K562 (cell line): ENCODE data around the gene OLFM4. TPM values are rescaled to one million over a fixed set of nuclear protein-coding genes. Genes with fewer than 3 reads are reported as not detected.

Experiments
- ATAC-seq: fragments of 200-7000 bp; cut with Tn5 transposase; 3 replicates; pipeline ENCODE4 v1.9.1; 2020; ENCODE audit warnings: moderate library complexity
- BruUV-seq: library from RNA; stranded (reverse); fragments of 400-500 nt; replicated peaks from 2 replicates; lab custom pipeline; 2021; lab: Mats Ljungman, UMichigan
- CTCF ChIA-PET: fragments of 300-600 bp; formaldehyde crosslinking; extraction: SDS; loops from one replicate; lab custom pipeline; 2021; ENCODE audit warnings: low intra/inter-chr PET ratio; lab: Yijun Ruan, JAX
- POLR2A ChIA-PET: fragments of 300-600, 350-650 bp; sonication (Branson Sonifier 250); formaldehyde crosslinking; extraction: SDS; loops from one replicate; lab custom pipeline; 2021; ENCODE audit warnings: antibody characterized with exemption, inconsistent platforms; lab: Yijun Ruan, JAX
- DNase-seq, 4 experiments: peaks; one replicate each; pipeline versions ENCODE4 v3.0.0 to v3.0.0-alpha.2; 2011 to 2018; ENCODE audit warnings: low spot score in 3 of 4, mixed read lengths in 3 of 4; ENCODE audit errors: extremely low read depth in 1 of 4
- FAIRE-seq: peaks from 2 replicates; lab custom pipeline; 2011; peaks lifted over from hg19 to GRCh38; lab: Jason Lieb, UNC
- H2AFZ ChIP-seq: 2 replicates; pipeline ENCODE4 v1.6.0; 2011; ENCODE audit warnings: low read depth, low read length, control low read depth, inconsistent platforms
- H3K27ac ChIP-seq: fragments of 200-600 bp; 3 replicates; pipeline ENCODE4 v1.8.0; 2011; ENCODE audit warnings: low read depth, mild to moderate bottlenecking, control low read depth, inconsistent platforms, low read length, moderate library complexity, mixed read lengths; ENCODE audit errors: extremely low read depth
- H3K27me3 ChIP-seq, 2 experiments: fragments of 300-600 bp in 1 of 2; 2 replicates in 1 of 2; 3 replicates in 1 of 2; pipeline versions ENCODE4 v1.6.0 to v1.8.0; 2011; ENCODE audit warnings: inconsistent platforms in 2 of 2, low read length in 2 of 2, mild to moderate bottlenecking in 1 of 2, mixed read lengths in 1 of 2, moderate library complexity in 1 of 2; ENCODE audit not compliant: control insufficient read depth in 2 of 2, insufficient read depth in 2 of 2
- H3K36me3 ChIP-seq: fragments of 300-600 bp; 3 replicates; pipeline ENCODE4 v1.8.0; 2011; ENCODE audit warnings: mild to moderate bottlenecking, low read length, inconsistent platforms; ENCODE audit not compliant: control insufficient read depth, insufficient read depth
- H3K4me1 ChIP-seq, 2 experiments: fragments of 200-600 bp in 1 of 2; replicated peaks in 1 of 2; 2 replicates in 1 of 2; 3 replicates in 1 of 2; pipeline versions ENCODE4 v1.5.1 to v1.8.0; 2011; ENCODE audit warnings: inconsistent platforms in 2 of 2, low read length in 2 of 2, mild to moderate bottlenecking in 1 of 2, mixed read lengths in 1 of 2, moderate library complexity in 1 of 2; ENCODE audit not compliant: control insufficient read depth in 2 of 2, insufficient read depth in 2 of 2
- H3K4me2 ChIP-seq: 2 replicates; pipeline ENCODE4 v1.6.1; 2011; ENCODE audit warnings: low read length, control low read depth, inconsistent platforms, mixed read lengths; ENCODE audit not compliant: insufficient read depth
- H3K4me3 ChIP-seq: fragments of 200-600 bp; sonication (generic), shearing (Covaris generic); 2 replicates; pipeline ENCODE4 v1.5.1; 2016; ENCODE audit warnings: control low read depth, inconsistent platforms
- H3K79me2 ChIP-seq: fragments of 200-600 bp; 3 replicates; pipeline ENCODE4 v1.8.0; 2011; ENCODE audit warnings: low read length, inconsistent platforms; ENCODE audit not compliant: control insufficient read depth, insufficient read depth
- H3K9ac ChIP-seq, 2 experiments: 2 replicates each; pipeline versions ENCODE4 v1.6.0 to v1.6.1; 2011; ENCODE audit warnings: low read depth in 2 of 2, low read length in 2 of 2, control low read depth in 1 of 2, inconsistent platforms in 1 of 2, mild to moderate bottlenecking in 1 of 2, mixed read lengths in 1 of 2; ENCODE audit not compliant: insufficient read depth in 1 of 2
- H3K9me1 ChIP-seq: one replicate; pipeline ENCODE4 v1.6.0; 2011; ENCODE audit warnings: inconsistent platforms, mild to moderate bottlenecking, low read length, moderate library complexity; ENCODE audit not compliant: control insufficient read depth, insufficient read depth
- H3K9me3 ChIP-seq: replicated peaks from 2 replicates; pipeline ENCODE4 v1.5.1; 2011; ENCODE audit warnings: low read depth, low read length, inconsistent platforms; ENCODE audit not compliant: control insufficient read depth, insufficient read depth
- H4K20me1 ChIP-seq: replicated peaks from 2 replicates; pipeline ENCODE4 v1.6.1; 2011; ENCODE audit warnings: low read length, inconsistent platforms, mixed read lengths; ENCODE audit not compliant: control insufficient read depth, insufficient read depth
- ARID3A ChIP-seq: IDR thresholded peaks from 2 replicates; pipeline ENCODE4 v1.6.1; 2012; ENCODE audit warnings: low read depth, low read length, improper control_type of control experiment, borderline replicate concordance
- E2F3 ChIP-seq: fragments of 250-450 bp; sonication (Bioruptor Pico); IDR thresholded peaks from 2 replicates; pipeline ENCODE4 v1.4.0; 2020; ENCODE audit warnings: mild to moderate bottlenecking
- ETV1 ChIP-seq: fragments of 450-650 bp; conservative IDR thresholded peaks from 2 replicates; pipeline ENCODE4 v1.6.1; 2016; ENCODE audit warnings: missing genetic modification characterization, control low read depth, low read depth, missing compliant biosample characterization
- HLTF ChIP-seq: fragments of 450-650 bp; IDR thresholded peaks from 2 replicates; pipeline ENCODE4 v1.6.1; 2016
- KLF6 ChIP-seq: fragments of 250-450 bp; sonication (Bioruptor Pico); IDR thresholded peaks from 2 replicates; pipeline ENCODE4 v1.4.0; 2020; ENCODE audit warnings: mild to moderate bottlenecking, moderate library complexity, borderline replicate concordance
- POLR2AphosphoS5 ChIP-seq: IDR thresholded peaks from 2 replicates; pipeline ENCODE4 v1.6.1; 2011; ENCODE audit warnings: mild to moderate bottlenecking, low read depth, low read length, moderate library complexity; ENCODE audit not compliant: control insufficient read depth, insufficient read depth
- RFX5 ChIP-seq: IDR thresholded peaks from 2 replicates; pipeline ENCODE4 v1.6.1; 2011; ENCODE audit warnings: low read depth, mild to moderate bottlenecking, improper control_type of control experiment, low read length
- ZNF134 ChIP-seq: fragments of 250-450 bp; sonication (Bioruptor Pico); conservative IDR thresholded peaks from 2 replicates; pipeline ENCODE4 v1.4.0; 2020
- ZNF695 ChIP-seq: fragments of 450-650 bp; formaldehyde crosslinking; IDR thresholded peaks from 2 replicates; pipeline ENCODE4 v1.4.0; 2020; ENCODE audit warnings: mild to moderate bottlenecking, moderate library complexity
- ZNF766 ChIP-seq: fragments of 200-800 bp; sonication (Bioruptor generic); conservative IDR thresholded peaks from 2 replicates; pipeline ENCODE4 v1.6.1; 2016; ENCODE audit warnings: missing genetic modification characterization, missing compliant biosample characterization
- ZSCAN32 ChIP-seq: fragments of 450-650 bp; formaldehyde crosslinking; IDR thresholded peaks from 2 replicates; pipeline ENCODE4 v1.4.0; 2020; ENCODE audit warnings: mild to moderate bottlenecking, moderate library complexity
- WGBS: fragments of 100-300 bp; shearing (Covaris generic); methylation state at CpG from one replicate; pipeline ENCODE4 v1.1.6; 2016; ENCODE audit warnings: low coverage, mixed read lengths; ENCODE audit not compliant: insufficient coverage; ENCODE audit errors: missing lambda C conversion rate; 5-methylcytosine and 5-hydroxymethylcytosine counted together
- in situ Hi-C: fragments of 300-500 bp; cut with MboI; formaldehyde crosslinking; loops from 4 replicates; pipeline ENCODE4 v1.15.0; 2018; ENCODE audit warnings: inconsistent platforms, mixed read lengths
- intact Hi-C: fragments of 100-400 bp; cut with micrococcal nuclease; formaldehyde crosslinking; loops from 2 replicates; pipeline ENCODE4 v1.14.2; 2022
- polyA plus RNA-seq, 8 experiments: library from polyadenylated mRNA; depleted of rRNA in 4 of 8; stranded (reverse) in 5 of 8; unstranded in 3 of 8; fragments of >200 nt; fragmentation: Nextera tagmentation in 2 of 8; fragmentation: Illumina TruSeq in 1 of 8; extraction: Ambion mirVana in 2 of 8; extraction: Trizol in 1 of 8; gene quantifications; 2 replicates each; pipeline versions ENCODE4 v1.2.1 to v1.2.3, GENCODE V29; 2011 to 2014; ENCODE audit warnings: inconsistent platforms in 1 of 8, missing spikeins in 1 of 8
- total RNA-seq, 7 experiments: library from RNA; depleted of rRNA in 6 of 7; stranded (reverse); fragments of >200 nt in 6 of 7; fragmentation: Illumina TruSeq in 2 of 7; extraction: Trizol in 2 of 7; gene quantifications; 2 replicates each; pipeline versions ENCODE4 v1.2.1 to v1.2.3, GENCODE V29; 2011 to 2021; ENCODE audit warnings: low replicate concordance in 1 of 7
- TF ChIP-seq, protein P1 (sequence below): fragments of 250-450 bp; sonication (Bioruptor Pico); IDR thresholded peaks from 2 replicates; pipeline ENCODE4 v1.9.0; 2021; ENCODE audit warnings: mild to moderate bottlenecking
- TF ChIP-seq, protein P2 (sequence below): fragments of 250-450 bp; sonication (Bioruptor Pico); IDR thresholded peaks from 2 replicates; pipeline ENCODE4 v1.9.0; 2021; ENCODE audit warnings: mild to moderate bottlenecking, inconsistent platforms
- TF ChIP-seq, protein P3 (sequence below), 2 experiments: fragments of 200-800 bp in 1 of 2; sonication (Bioruptor generic) in 1 of 2; sonication (generic) in 1 of 2; formaldehyde crosslinking in 1 of 2; IDR thresholded peaks in 1 of 2; conservative IDR thresholded peaks in 1 of 2; 2 replicates each; pipeline versions ENCODE4 v1.5.0 to v1.6.1; 2016 to 2020; ENCODE audit warnings: missing compliant biosample characterization in 1 of 2, missing genetic modification characterization in 1 of 2, missing genetic modification reagents in 1 of 2

OLFM4 gene
- total and polyA plus RNA-seq, 9 of the 15 experiments (the other 6 are each of a cell fraction or from before 2014, with no cell fraction given): not detected

- intact Hi-C loops (no loop called here), in situ Hi-C loops (no loop called here)
- ChIA-PET CTCF (no interaction called here), POLR2A (no interaction called here)
- no peak overlapping the region for H2AFZ ChIP-seq
- no peaks in the 10 kb centered on the region for H3K9me3 ChIP-seq
- H3K4me3 ChIP-seq: no peak overlapping the region
- DNase-seq: no peak
- H3K36me3 ChIP-seq: no peaks in the 10 kb centered on the region
- no peaks in the 10 kb centered on the region for H3K27me3 ChIP-seq
- H3K27ac ChIP-seq: no peak overlapping the region
- no peaks in the 10 kb centered on the region for H3K9me1 ChIP-seq
- no peak for FAIRE-seq
- WGBS: 0% methylated on average over 4 of the region's 4 CpGs
- BruUV-seq: no TSS peak
- no peak overlapping the region for H3K4me2 ChIP-seq
- no peaks in the 10 kb centered on the region for H4K20me1 ChIP-seq
- H3K4me1 ChIP-seq: no peaks in the 10 kb centered on the region
- no peak overlapping the region for H3K9ac ChIP-seq
- no peaks in the 10 kb centered on the region for H3K79me2 ChIP-seq
- no peak for ATAC-seq
- TF ChIP-seq ZNF134 (CRISPR knock-in tag): no peak
- TF ChIP-seq ARID3A: no peak
- TF ChIP-seq POLR2AphosphoS5: no peak
- no peak for TF ChIP-seq RFX5
- TF ChIP-seq, protein P1, sequence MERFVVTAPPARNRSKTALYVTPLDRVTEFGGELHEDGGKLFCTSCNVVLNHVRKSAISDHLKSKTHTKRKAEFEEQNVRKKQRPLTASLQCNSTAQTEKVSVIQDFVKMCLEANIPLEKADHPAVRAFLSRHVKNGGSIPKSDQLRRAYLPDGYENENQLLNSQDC: no peak
- no peak for TF ChIP-seq ZNF766 (CRISPR knock-in tag)
- no peak for TF ChIP-seq ZSCAN32 (CRISPR knock-in tag)
- TF ChIP-seq ETV1 (tag): no peak
- TF ChIP-seq, protein P2, sequence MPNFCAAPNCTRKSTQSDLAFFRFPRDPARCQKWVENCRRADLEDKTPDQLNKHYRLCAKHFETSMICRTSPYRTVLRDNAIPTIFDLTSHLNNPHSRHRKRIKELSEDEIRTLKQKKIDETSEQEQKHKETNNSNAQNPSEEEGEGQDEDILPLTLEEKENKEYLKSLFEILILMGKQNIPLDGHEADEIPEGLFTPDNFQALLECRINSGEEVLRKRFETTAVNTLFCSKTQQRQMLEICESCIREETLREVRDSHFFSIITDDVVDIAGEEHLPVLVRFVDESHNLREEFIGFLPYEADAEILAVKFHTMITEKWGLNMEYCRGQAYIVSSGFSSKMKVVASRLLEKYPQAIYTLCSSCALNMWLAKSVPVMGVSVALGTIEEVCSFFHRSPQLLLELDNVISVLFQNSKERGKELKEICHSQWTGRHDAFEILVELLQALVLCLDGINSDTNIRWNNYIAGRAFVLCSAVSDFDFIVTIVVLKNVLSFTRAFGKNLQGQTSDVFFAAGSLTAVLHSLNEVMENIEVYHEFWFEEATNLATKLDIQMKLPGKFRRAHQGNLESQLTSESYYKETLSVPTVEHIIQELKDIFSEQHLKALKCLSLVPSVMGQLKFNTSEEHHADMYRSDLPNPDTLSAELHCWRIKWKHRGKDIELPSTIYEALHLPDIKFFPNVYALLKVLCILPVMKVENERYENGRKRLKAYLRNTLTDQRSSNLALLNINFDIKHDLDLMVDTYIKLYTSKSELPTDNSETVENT: no peak
- TF ChIP-seq, protein P3, sequence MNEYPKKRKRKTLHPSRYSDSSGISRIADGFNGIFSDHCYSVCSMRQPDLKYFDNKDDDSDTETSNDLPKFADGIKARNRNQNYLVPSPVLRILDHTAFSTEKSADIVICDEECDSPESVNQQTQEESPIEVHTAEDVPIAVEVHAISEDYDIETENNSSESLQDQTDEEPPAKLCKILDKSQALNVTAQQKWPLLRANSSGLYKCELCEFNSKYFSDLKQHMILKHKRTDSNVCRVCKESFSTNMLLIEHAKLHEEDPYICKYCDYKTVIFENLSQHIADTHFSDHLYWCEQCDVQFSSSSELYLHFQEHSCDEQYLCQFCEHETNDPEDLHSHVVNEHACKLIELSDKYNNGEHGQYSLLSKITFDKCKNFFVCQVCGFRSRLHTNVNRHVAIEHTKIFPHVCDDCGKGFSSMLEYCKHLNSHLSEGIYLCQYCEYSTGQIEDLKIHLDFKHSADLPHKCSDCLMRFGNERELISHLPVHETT (CRISPR knock-in tag; conservative IDR thresholded peaks at IDR 0.05 in 1 of 2, IDR thresholded peaks at IDR 0.05 in 1 of 2): no peak
- TF ChIP-seq HLTF: no peak
- no peak for TF ChIP-seq KLF6 (CRISPR knock-in tag)
- no peak for TF ChIP-seq E2F3 (CRISPR knock-in tag)
- no peak for TF ChIP-seq ZNF695
Observed at GRCh38 chr13:53018690-53019647, 9.6 kb upstream of the OLFM4 start.
